Keratinocyte (primary cell): ENCODE results near the gene CAMK2G. TPM values are rescaled to one million over a fixed set of nuclear protein-coding genes. Genes with fewer than 3 reads are reported as not detected.

ENCODE experiments used
- DNase-seq: peaks from one replicate; pipeline ENCODE4 v3.0.0-alpha.2; 2011; ENCODE audit warnings: low read depth, missing footprints, low spot score
- FAIRE-seq: peaks from 2 replicates; lab custom pipeline; 2011; peaks lifted over from hg19 to GRCh38; lab: Jason Lieb, UNC
- H2AFZ ChIP-seq: 2 replicates; pipeline ENCODE4 v1.6.0; 2012; ENCODE audit warnings: low read length, control low read depth, inconsistent platforms; ENCODE audit not compliant: control insufficient read depth
- H3K27ac ChIP-seq: 2 replicates; pipeline ENCODE4 v1.5.1; 2011; ENCODE audit warnings: low read length; ENCODE audit not compliant: control insufficient read depth, insufficient read depth
- H3K27me3 ChIP-seq: 3 replicates; pipeline ENCODE4 v1.6.0; 2011; ENCODE audit warnings: low read length; ENCODE audit not compliant: control insufficient read depth, insufficient read depth; ENCODE audit errors: extremely low read depth
- H3K36me3 ChIP-seq, 2 experiments: 2 replicates in 1 of 2; 3 replicates in 1 of 2; pipeline ENCODE4 v1.5.1; 2011; ENCODE audit warnings: low read length in 2 of 2, mild to moderate bottlenecking in 1 of 2; ENCODE audit not compliant: control insufficient read depth in 2 of 2, insufficient read depth in 2 of 2; ENCODE audit errors: extremely low read depth in 1 of 2
- H3K4me1 ChIP-seq: 3 replicates; pipeline ENCODE4 v1.5.1; 2011; ENCODE audit warnings: low read length; ENCODE audit not compliant: control insufficient read depth, insufficient read depth; ENCODE audit errors: extremely low read depth
- H3K4me2 ChIP-seq: 3 replicates; pipeline ENCODE4 v1.6.0; 2011; ENCODE audit warnings: low read depth, low read length; ENCODE audit not compliant: control insufficient read depth, insufficient read depth; ENCODE audit errors: extremely low read depth
- H3K4me3 ChIP-seq, 3 experiments: fragments of 200-600 bp in 1 of 3; sonication (generic) in 1 of 3; 2 replicates in 2 of 3; 3 replicates in 1 of 3; pipeline ENCODE4 v1.5.1; 2011 to 2016; ENCODE audit warnings: low read length in 3 of 3, mild to moderate bottlenecking in 3 of 3, control low read depth in 2 of 3, inconsistent platforms in 1 of 3, low read depth in 1 of 3, mixed read lengths in 1 of 3, mixed run types in 1 of 3, moderate library complexity in 1 of 3; ENCODE audit not compliant: control insufficient read depth in 2 of 3, insufficient read depth in 2 of 3; ENCODE audit errors: extremely low read depth in 1 of 3
- H3K79me2 ChIP-seq: 2 replicates; pipeline ENCODE4 v1.6.0; 2012; ENCODE audit warnings: low read length; ENCODE audit not compliant: control insufficient read depth, insufficient read depth
- H3K9ac ChIP-seq: 3 replicates; pipeline ENCODE4 v1.6.0; 2011; ENCODE audit warnings: low read length; ENCODE audit not compliant: control insufficient read depth, insufficient read depth; ENCODE audit errors: extremely low read depth
- H3K9me1 ChIP-seq: 3 replicates; pipeline ENCODE4 v1.6.0; 2011; ENCODE audit warnings: low read length; ENCODE audit not compliant: control insufficient read depth, insufficient read depth; ENCODE audit errors: extremely low read depth
- H3K9me3 ChIP-seq: 2 replicates; pipeline ENCODE4 v1.5.1; 2012; ENCODE audit warnings: low read depth, low read length; ENCODE audit not compliant: control insufficient read depth
- H4K20me1 ChIP-seq: 3 replicates; pipeline ENCODE4 v1.6.0; 2011; ENCODE audit warnings: low read length; ENCODE audit not compliant: control insufficient read depth, insufficient read depth; ENCODE audit errors: extremely low read depth
- EZH2 ChIP-seq: IDR thresholded peaks from one replicate; pipeline ENCODE4 v1.6.1; 2012; ENCODE audit warnings: inconsistent platforms, mild to moderate bottlenecking, low read length, moderate library complexity
- dilution Hi-C: fragments of 300-500 bp; cut with MboI; formaldehyde crosslinking; loops from one replicate; pipeline ENCODE4 v1.7.0; 2020; ENCODE audit warnings: low sequenced_read_pairs; ENCODE audit not compliant: extremely low pct_ligation_motif_present
- polyA plus RNA-seq, 5 experiments: library from polyadenylated mRNA; depleted of rRNA in 3 of 5; stranded (reverse) in 3 of 5; stranded (forward) in 1 of 5; unstranded in 1 of 5; fragments of >200 nt; gene quantifications; 1 replicate in 1 of 5; 2 replicates in 3 of 5; 3 replicates in 1 of 5; pipeline versions ENCODE4 v1.2.1 to v1.2.3, GENCODE V29; 2011 to 2012; ENCODE audit warnings: missing spikeins in 2 of 5, low read depth in 1 of 5, low replicate concordance in 1 of 5
- TF ChIP-seq, protein P1 (sequence below), 3 experiments: IDR thresholded peaks in 1 of 3; conservative IDR thresholded peaks in 1 of 3; optimal IDR thresholded peaks in 1 of 3; 2 replicates in 2 of 3; 3 replicates in 1 of 3; pipeline versions ENCODE3 to v1.5.1; 2011; ENCODE audit warnings: low read length in 3 of 3, mild to moderate bottlenecking in 3 of 3, moderate library complexity in 2 of 3, control low read depth in 1 of 3, inconsistent platforms in 1 of 3; ENCODE audit not compliant: insufficient read depth in 2 of 3; ENCODE audit errors: extremely low read depth in 1 of 3

Gene CAMK2G
- polyA plus RNA-seq, 1 donor (not counting 4 experiments of a cell fraction or from before 2014, with no cell fraction given) = 17.6 TPM

DNA sequence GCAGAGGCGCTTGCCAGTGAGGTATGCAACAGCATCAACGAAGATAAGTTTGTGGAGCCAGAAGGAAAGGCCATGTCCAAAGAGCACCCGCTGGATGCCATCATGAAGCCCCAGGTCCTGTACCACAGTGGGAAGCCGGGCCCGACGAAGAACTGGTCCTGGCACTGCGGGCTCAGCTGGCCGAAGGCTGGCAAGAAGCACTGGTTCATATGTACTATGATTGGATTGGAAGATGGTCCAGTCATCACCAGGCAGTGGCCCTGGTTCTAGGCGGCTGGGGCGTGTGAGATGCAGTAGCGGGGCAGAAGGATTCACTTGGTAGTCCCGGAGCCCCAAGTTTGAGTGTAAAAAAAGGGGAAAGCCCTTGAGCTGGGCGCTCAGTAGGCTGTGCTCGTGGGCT, 66.9 kb downstream of the CAMK2G start:
- Histone ChIP-seq H3K4me3 (no peak overlapping the region), H3K79me2 (peaks cover 3% of the 10 kb centered on the region), H3K9me3 (no peaks in the 10 kb centered on the region), H3K36me3 (peaks cover 24 to 38% of the 10 kb centered on the region in 2 experiments), H3K27me3 (no peaks in the 10 kb centered on the region), H3K9me1 (no peaks in the 10 kb centered on the region), H2AFZ (no peak overlapping the region), H4K20me1 (no peaks in the 10 kb centered on the region), H3K4me1 (no peaks in the 10 kb centered on the region), H3K9ac (no peak overlapping the region), H3K4me2 (no peak overlapping the region), H3K27ac (no peak overlapping the region)
- no peak for DNase-seq
- FAIRE-seq = no peak
- dilution Hi-C loops = no loop called here
- TF ChIP-seq EZH2 = no peak
- TF ChIP-seq, protein P1, sequence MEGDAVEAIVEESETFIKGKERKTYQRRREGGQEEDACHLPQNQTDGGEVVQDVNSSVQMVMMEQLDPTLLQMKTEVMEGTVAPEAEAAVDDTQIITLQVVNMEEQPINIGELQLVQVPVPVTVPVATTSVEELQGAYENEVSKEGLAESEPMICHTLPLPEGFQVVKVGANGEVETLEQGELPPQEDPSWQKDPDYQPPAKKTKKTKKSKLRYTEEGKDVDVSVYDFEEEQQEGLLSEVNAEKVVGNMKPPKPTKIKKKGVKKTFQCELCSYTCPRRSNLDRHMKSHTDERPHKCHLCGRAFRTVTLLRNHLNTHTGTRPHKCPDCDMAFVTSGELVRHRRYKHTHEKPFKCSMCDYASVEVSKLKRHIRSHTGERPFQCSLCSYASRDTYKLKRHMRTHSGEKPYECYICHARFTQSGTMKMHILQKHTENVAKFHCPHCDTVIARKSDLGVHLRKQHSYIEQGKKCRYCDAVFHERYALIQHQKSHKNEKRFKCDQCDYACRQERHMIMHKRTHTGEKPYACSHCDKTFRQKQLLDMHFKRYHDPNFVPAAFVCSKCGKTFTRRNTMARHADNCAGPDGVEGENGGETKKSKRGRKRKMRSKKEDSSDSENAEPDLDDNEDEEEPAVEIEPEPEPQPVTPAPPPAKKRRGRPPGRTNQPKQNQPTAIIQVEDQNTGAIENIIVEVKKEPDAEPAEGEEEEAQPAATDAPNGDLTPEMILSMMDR (optimal IDR thresholded peaks at IDR 0.05 in 1 of 3, IDR thresholded peaks at IDR 0.05 in 1 of 3, conservative IDR thresholded peaks at IDR 0.05 in 1 of 3; ENCODE audit: extremely low read depth in 1 of 3, insufficient read depth in 2 of 3, low read length in 3 of 3) = no peak

DNA sequence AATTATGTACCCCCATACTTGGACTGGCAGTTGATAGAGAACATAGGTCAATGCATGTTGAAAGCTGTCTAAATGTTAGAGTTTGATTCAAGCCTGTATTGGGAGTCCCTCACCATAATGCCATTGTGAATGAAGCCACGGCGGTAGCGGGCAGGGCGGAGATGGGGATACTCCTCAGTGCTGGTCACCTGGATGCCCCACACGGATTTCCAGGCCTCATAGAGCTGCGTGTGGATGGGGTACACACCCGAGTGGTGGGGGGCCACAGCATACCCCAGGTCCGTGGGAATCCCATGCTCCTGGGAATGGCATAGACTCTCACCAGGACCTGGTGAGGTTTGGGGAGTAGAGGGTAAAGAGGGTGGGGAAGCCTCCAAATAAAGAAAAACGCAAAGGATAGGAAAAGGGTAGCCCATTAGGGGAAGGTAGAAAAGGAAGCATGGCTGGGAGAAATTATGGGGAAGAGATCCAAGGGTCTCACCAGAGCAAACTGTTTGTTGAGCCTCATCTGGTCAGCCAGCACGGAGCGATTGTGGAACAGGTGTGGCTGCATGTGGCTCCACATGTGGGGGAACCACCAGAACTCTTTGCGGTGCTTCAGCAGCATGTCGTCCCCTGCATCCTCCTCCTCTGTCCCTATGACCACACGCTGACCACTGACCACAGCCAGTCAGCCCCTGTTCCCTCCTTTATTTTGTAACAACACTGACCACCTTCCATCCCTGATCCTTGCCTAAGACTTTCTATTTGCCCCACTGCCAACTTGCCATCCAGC, 68.0 kb downstream of the CAMK2G start:
- dilution Hi-C loops = no loop called here
- Histone ChIP-seq H3K9ac (no peak overlapping the region), H4K20me1 (no peaks in the 10 kb centered on the region), H3K9me1 (no peaks in the 10 kb centered on the region), H3K4me3 (no peak overlapping the region), H2AFZ (no peak overlapping the region), H3K36me3 (peaks cover 31 to 46% of the 10 kb centered on the region in 2 experiments), H3K4me2 (no peak overlapping the region), H3K9me3 (no peaks in the 10 kb centered on the region), H3K79me2 (peaks cover 3% of the 10 kb centered on the region), H3K27ac (no peak overlapping the region), H3K27me3 (no peaks in the 10 kb centered on the region), H3K4me1 (no peaks in the 10 kb centered on the region)
- DNase-seq (no peak), FAIRE-seq (no peak)
- no peak for TF ChIP-seq EZH2
- TF ChIP-seq, protein P1 (optimal IDR thresholded peaks at IDR 0.05 in 1 of 3, IDR thresholded peaks at IDR 0.05 in 1 of 3, conservative IDR thresholded peaks at IDR 0.05 in 1 of 3; ENCODE audit: extremely low read depth in 1 of 3, insufficient read depth in 2 of 3, low read length in 3 of 3) = no peak
